Muscle layer of colon (tissue), 2 donors: ENCODE measurements around the gene GRIN2C.

Source experiments
- H3K27ac ChIP-seq: one replicate; pipeline ENCODE4 v1.7.0; 2013; ENCODE audit warnings: low read depth, mild to moderate bottlenecking, low read length, moderate library complexity
- H3K27me3 ChIP-seq, 2 donors: one replicate each; pipeline ENCODE4 v1.7.0; 2013; ENCODE audit warnings: low read length in 2 of 2, mild to moderate bottlenecking in 2 of 2; ENCODE audit not compliant: insufficient read depth in 2 of 2, control insufficient read depth in 1 of 2
- H3K36me3 ChIP-seq: one replicate; pipeline ENCODE4 v1.7.0; 2013; ENCODE audit warnings: mild to moderate bottlenecking, low read length; ENCODE audit not compliant: insufficient read depth
- H3K4me1 ChIP-seq: one replicate; pipeline ENCODE4 v1.7.0; 2013; ENCODE audit warnings: mild to moderate bottlenecking, low read length; ENCODE audit not compliant: insufficient read depth
- H3K4me3 ChIP-seq, 2 donors: one replicate each; pipeline ENCODE4 v1.7.0; 2013; ENCODE audit warnings: low read length in 2 of 2, low read depth in 1 of 2, mild to moderate bottlenecking in 1 of 2, moderate library complexity in 1 of 2
- H3K9ac ChIP-seq: one replicate; pipeline ENCODE4 v1.7.0; 2013; ENCODE audit warnings: low read length
- H3K9me3 ChIP-seq: one replicate; pipeline ENCODE4 v1.7.0; 2013; ENCODE audit warnings: mild to moderate bottlenecking, low read length
- donor health status: abdominal sarcoma.
- donor health status: Adenocarcinoma of cecum.

GRIN2C gene

GRCh38 chr17:74893936-74894671 lies 34.4 kb upstream of the GRIN2C start:
- no peak overlapping the region for H3K27ac ChIP-seq
- no peaks in the 10 kb centered on the region for H3K36me3 ChIP-seq
- no peak overlapping the region for H3K9ac ChIP-seq
- no peak overlapping the region for H3K4me3 ChIP-seq
- H3K4me1 ChIP-seq = no peaks in the 10 kb centered on the region
- peaks cover 12 to 41% of the 10 kb centered on the region in 2 donors for H3K27me3 ChIP-seq
- no peaks in the 10 kb centered on the region for H3K9me3 ChIP-seq

GRCh38 chr17:74892974-74893911 lies 33.6 kb upstream of the GRIN2C start, which contains the start of gene FADS6:
Gene FADS6 (minus strand): TSS chr17:74893633. CDS start chr17:74893595, 38 bp downstream.
- Histone ChIP-seq H3K27ac (no peak within 1 kb of the TSS), H3K9me3 (no peaks in the 10 kb centered on the region), H3K9ac (no peak within 1 kb of the TSS), H3K4me3 (peak within 1 kb of the TSS in 1 of 2 donors; percentile 41), H3K4me1 (no peaks in the 10 kb centered on the region), H3K27me3 (peaks cover 12 to 49% of the 10 kb centered on the region in 2 donors), H3K36me3 (no peaks in the 10 kb centered on the region)

GRCh38 chr17:74892013-74892841 lies 32.5 kb upstream of the GRIN2C start:
- no peaks in the 10 kb centered on the region for H3K4me1 ChIP-seq
- no peak overlapping the region for H3K4me3 ChIP-seq
- no peak overlapping the region for H3K27ac ChIP-seq
- H3K9ac ChIP-seq = no peak overlapping the region
- peaks cover 12 to 49% of the 10 kb centered on the region in 2 donors for H3K27me3 ChIP-seq
- H3K9me3 ChIP-seq = no peaks in the 10 kb centered on the region
- no peaks in the 10 kb centered on the region for H3K36me3 ChIP-seq

- H3K27me3 ChIP-seq = peaks cover 12 to 46% of the 10 kb centered on the region in 2 donors
- H3K9ac ChIP-seq = no peak overlapping the region
- H3K9me3 ChIP-seq = no peaks in the 10 kb centered on the region
- H3K36me3 ChIP-seq = no peaks in the 10 kb centered on the region
- H3K4me3 ChIP-seq = no peak overlapping the region
- no peaks in the 10 kb centered on the region for H3K4me1 ChIP-seq
- no peak overlapping the region for H3K27ac ChIP-seq
Observed at GRCh38 chr17:74890554-74890953, 30.9 kb upstream of the GRIN2C start.

- H3K4me1 ChIP-seq = no peaks in the 10 kb centered on the region
- H3K9me3 ChIP-seq = no peaks in the 10 kb centered on the region
- no peaks in the 10 kb centered on the region for H3K36me3 ChIP-seq
- H3K27ac ChIP-seq = no peak overlapping the region
- H3K9ac ChIP-seq = no peak overlapping the region
- H3K4me3 ChIP-seq = no peak overlapping the region
- peaks cover 4 to 27% of the 10 kb centered on the region in 2 donors for H3K27me3 ChIP-seq
Observed at GRCh38 chr17:74888469-74888868, 28.8 kb upstream of the GRIN2C start.

GRCh38 chr17:74883241-74883745 lies 23.6 kb upstream of the GRIN2C start:
- no peaks in the 10 kb centered on the region for H3K4me1 ChIP-seq
- no peak overlapping the region for H3K4me3 ChIP-seq
- peaks cover 0 to 21% of the 10 kb centered on the region in 2 donors for H3K27me3 ChIP-seq
- no peak overlapping the region for H3K9ac ChIP-seq
- H3K9me3 ChIP-seq = no peaks in the 10 kb centered on the region
- no peak overlapping the region for H3K27ac ChIP-seq
- H3K36me3 ChIP-seq = no peaks in the 10 kb centered on the region

- Histone ChIP-seq H3K9ac (no peak overlapping the region), H3K4me1 (no peaks in the 10 kb centered on the region), H3K4me3 (no peak overlapping the region), H3K9me3 (no peaks in the 10 kb centered on the region), H3K36me3 (no peaks in the 10 kb centered on the region), H3K27me3 (peaks cover 0 to 26% of the 10 kb centered on the region in 2 donors), H3K27ac (no peak overlapping the region)
Observed at GRCh38 chr17:74882517-74883240, 23.0 kb upstream of the GRIN2C start.

- Histone ChIP-seq H3K27ac (no peak overlapping the region), H3K9ac (no peak overlapping the region), H3K27me3 (peaks cover 0 to 26% of the 10 kb centered on the region in 2 donors), H3K4me1 (no peaks in the 10 kb centered on the region), H3K36me3 (no peaks in the 10 kb centered on the region), H3K4me3 (no peak overlapping the region), H3K9me3 (no peaks in the 10 kb centered on the region)
Observed at GRCh38 chr17:74881073-74881472, 21.4 kb upstream of the GRIN2C start.

GRCh38 chr17:74879308-74879707 lies 19.6 kb upstream of the GRIN2C start:
- Histone ChIP-seq H3K9ac (no peak overlapping the region), H3K27me3 (peaks cover 0 to 26% of the 10 kb centered on the region in 2 donors), H3K4me1 (no peaks in the 10 kb centered on the region), H3K27ac (no peak overlapping the region), H3K4me3 (no peak overlapping the region), H3K36me3 (no peaks in the 10 kb centered on the region), H3K9me3 (no peaks in the 10 kb centered on the region)

GRCh38 chr17:74878658-74879057 lies 19.0 kb upstream of the GRIN2C start:
- Histone ChIP-seq H3K36me3 (no peaks in the 10 kb centered on the region), H3K27ac (no peak overlapping the region), H3K4me3 (no peak overlapping the region), H3K4me1 (peaks cover 5% of the 10 kb centered on the region), H3K9me3 (no peaks in the 10 kb centered on the region), H3K9ac (no peak overlapping the region), H3K27me3 (peaks cover 0 to 26% of the 10 kb centered on the region in 2 donors)
